ENCODE measurements around the gene TP53I3.
A peak's percentile ranks its signal among the peaks of the same experiment; 100 is the strongest.

The TP53I3 gene

GRCh38 chr2:24054366-24055010 lies 30.1 kb downstream of the TP53I3 start:
- CTCF ChIA-PET, result interaction anchor here (0.5 kb wide), 1 partner anchor 139 kb away, joined by 4 read pairs; no protein-coding TSS in a partner anchor

GRCh38 chr2:24052951-24053350 lies 31.7 kb downstream of the TP53I3 start:
- DNase-seq (ENCODE audit: extremely low spot score), result no peak
- TF ChIP-seq LEF1 (IDR thresholded peaks at IDR 0.05; ENCODE audit: borderline replicate concordance) (no peak), TARDBP (IDR thresholded peaks at IDR 0.05) (no peak), BHLHE40 (IDR thresholded peaks at IDR 0.05; ENCODE audit: borderline replicate concordance) (no peak), L3MBTL2 (conservative IDR thresholded peaks at IDR 0.05) (no peak), ZNF384 (IDR thresholded peaks at IDR 0.05) (no peak), PKNOX1 (IDR thresholded peaks at IDR 0.05) (no peak), HDGF (IDR thresholded peaks at IDR 0.05; ENCODE audit: borderline replicate concordance) (no peak), CTBP1 (IDR thresholded peaks at IDR 0.05; ENCODE audit: borderline replicate concordance) (no peak), FOXK2 (IDR thresholded peaks at IDR 0.05) (no peak), SP1 (IDR thresholded peaks at IDR 0.05) (no peak), NFRKB (IDR thresholded peaks at IDR 0.05) (no peak), FOXA1 (IDR thresholded peaks at IDR 0.05) (no peak), SUZ12 (IDR thresholded peaks at IDR 0.05) (no peak), ELF4 (IDR thresholded peaks at IDR 0.05) (no peak), FOXM1 (IDR thresholded peaks at IDR 0.05; ENCODE audit: borderline replicate concordance) (no peak), ARNT (IDR thresholded peaks at IDR 0.05) (no peak)
- ChIA-PET CTCF (no interaction called here), POLR2A (no interaction called here)

More at GRCh38 chr2:24054366-24055010, 30.1 kb downstream of the TP53I3 start:
- TF ChIP-seq ARNT (IDR thresholded peaks at IDR 0.05), result no peak
- no peak for TF ChIP-seq SUZ12 (IDR thresholded peaks at IDR 0.05)
- TF ChIP-seq HDGF (IDR thresholded peaks at IDR 0.05; ENCODE audit: borderline replicate concordance), result no peak
- no peak for TF ChIP-seq FOXA1 (IDR thresholded peaks at IDR 0.05)
- no peak for TF ChIP-seq ELF4 (IDR thresholded peaks at IDR 0.05)
- no peak for TF ChIP-seq FOXM1 (IDR thresholded peaks at IDR 0.05; ENCODE audit: borderline replicate concordance)
- TF ChIP-seq FOXK2 (IDR thresholded peaks at IDR 0.05), result no peak
- TF ChIP-seq PKNOX1 (IDR thresholded peaks at IDR 0.05), result no peak
- no peak for TF ChIP-seq NFRKB (IDR thresholded peaks at IDR 0.05)
- no peak for TF ChIP-seq SP1 (IDR thresholded peaks at IDR 0.05)
- no peak for TF ChIP-seq TARDBP (IDR thresholded peaks at IDR 0.05)
- no peak for TF ChIP-seq ZNF384 (IDR thresholded peaks at IDR 0.05)
- TF ChIP-seq CTBP1 (IDR thresholded peaks at IDR 0.05; ENCODE audit: borderline replicate concordance), result no peak
- TF ChIP-seq L3MBTL2 (conservative IDR thresholded peaks at IDR 0.05), result no peak
- no peak for TF ChIP-seq BHLHE40 (IDR thresholded peaks at IDR 0.05; ENCODE audit: borderline replicate concordance)
- TF ChIP-seq LEF1 (IDR thresholded peaks at IDR 0.05; ENCODE audit: borderline replicate concordance), result no peak
- POLR2A ChIA-PET, result interaction anchor here (0.9 kb wide), 1 partner anchor 17 kb away, joined by 3 read pairs; no protein-coding TSS in a partner anchor
- DNase-seq (ENCODE audit: extremely low spot score), result no peak

- no peak for DNase-seq (ENCODE audit: extremely low spot score)
- CTCF ChIA-PET, result no interaction called here
- POLR2A ChIA-PET, result interaction anchor here (0.7 kb wide), 1 partner anchor 125 kb away, joined by 3 read pairs; the partner anchor contains the start of gene ATAD2B
- no peak for TF ChIP-seq LEF1 (IDR thresholded peaks at IDR 0.05; ENCODE audit: borderline replicate concordance)
- no peak for TF ChIP-seq FOXK2 (IDR thresholded peaks at IDR 0.05)
- TF ChIP-seq BHLHE40 (IDR thresholded peaks at IDR 0.05; ENCODE audit: borderline replicate concordance), result no peak
- no peak for TF ChIP-seq TARDBP (IDR thresholded peaks at IDR 0.05)
- no peak for TF ChIP-seq L3MBTL2 (conservative IDR thresholded peaks at IDR 0.05)
- TF ChIP-seq FOXA1 (IDR thresholded peaks at IDR 0.05), result no peak
- no peak for TF ChIP-seq ZNF384 (IDR thresholded peaks at IDR 0.05)
- no peak for TF ChIP-seq NFRKB (IDR thresholded peaks at IDR 0.05)
- TF ChIP-seq FOXM1 (IDR thresholded peaks at IDR 0.05; ENCODE audit: borderline replicate concordance), result no peak
- no peak for TF ChIP-seq ELF4 (IDR thresholded peaks at IDR 0.05)
- TF ChIP-seq CTBP1 (IDR thresholded peaks at IDR 0.05; ENCODE audit: borderline replicate concordance), result no peak
Observed at GRCh38 chr2:24051833-24052232, 32.8 kb downstream of the TP53I3 start.

- ChIA-PET POLR2A (interaction anchor here (1.3 kb wide), 2 partner anchors 26 to 123 kb away, joined by 6 to 7 read pairs; partner anchors contain the start of genes ATAD2B and SF3B6), CTCF (interaction anchor here (0.5 to 0.9 kb wide), 2 partner anchors 122 to 226 kb away, joined by 3 to 4 read pairs; no protein-coding TSS in a partner anchor)
- TF ChIP-seq ZNF384 (IDR thresholded peaks at IDR 0.05), result no peak
- no peak for TF ChIP-seq FOXA1 (IDR thresholded peaks at IDR 0.05)
- TF ChIP-seq TARDBP (IDR thresholded peaks at IDR 0.05), result no peak
- no peak for TF ChIP-seq SUZ12 (IDR thresholded peaks at IDR 0.05)
- no peak for TF ChIP-seq HDGF (IDR thresholded peaks at IDR 0.05; ENCODE audit: borderline replicate concordance)
- TF ChIP-seq CTBP1 (IDR thresholded peaks at IDR 0.05; ENCODE audit: borderline replicate concordance), result no peak
- TF ChIP-seq BHLHE40 (IDR thresholded peaks at IDR 0.05; ENCODE audit: borderline replicate concordance), result no peak
- TF ChIP-seq PKNOX1 (IDR thresholded peaks at IDR 0.05), result no peak
- TF ChIP-seq LEF1 (IDR thresholded peaks at IDR 0.05; ENCODE audit: borderline replicate concordance), result no peak
- TF ChIP-seq NFRKB (IDR thresholded peaks at IDR 0.05), result no peak
- no peak for TF ChIP-seq ARNT (IDR thresholded peaks at IDR 0.05)
- TF ChIP-seq FOXM1 (IDR thresholded peaks at IDR 0.05; ENCODE audit: borderline replicate concordance), result no peak
- DNase-seq (ENCODE audit: extremely low spot score), result peak; percentile 31
Observed at GRCh38 chr2:24050041-24050979, 34.3 kb downstream of the TP53I3 start.

All from HEK293T (cell line).